ENCODE data around the gene SNX15.

- TF ChIP-seq POLR2A (IDR thresholded peaks at IDR 0.05) (no peak), CTCF (IDR thresholded peaks at IDR 0.05) (no peak)
Measured at GRCh38 chr11:65035579-65035978, 8.3 kb downstream of the SNX15 start.
